Astrocyte of the spinal cord (primary cell): ENCODE results near the gene ITPKB.
"Not testable (repeated sequence)": the region's sequence is repeated elsewhere in the genome, so short reads cannot be mapped to it uniquely, and the experiment has no call there.

ENCODE experiments used
- DNase-seq: peaks from one replicate; pipeline ENCODE4 v3.0.0; 2011; ENCODE audit warnings: low read depth, low spot score
- H3K4me3 ChIP-seq: 2 replicates; pipeline ENCODE4 v1.5.1; 2011; ENCODE audit warnings: low read depth, mild to moderate bottlenecking, low read length, moderate library complexity
- in situ Hi-C: cut with HindIII; loops from 2 replicates; pipeline ENCODE4 v1.10.0; 2017; ENCODE audit warnings: low sequenced_read_pairs
- TF ChIP-seq, protein P1 (sequence below): IDR thresholded peaks from 2 replicates; pipeline ENCODE4 v1.5.1; 2012; ENCODE audit warnings: low read depth, mild to moderate bottlenecking, low read length, inconsistent platforms

The ITPKB gene

DNA sequence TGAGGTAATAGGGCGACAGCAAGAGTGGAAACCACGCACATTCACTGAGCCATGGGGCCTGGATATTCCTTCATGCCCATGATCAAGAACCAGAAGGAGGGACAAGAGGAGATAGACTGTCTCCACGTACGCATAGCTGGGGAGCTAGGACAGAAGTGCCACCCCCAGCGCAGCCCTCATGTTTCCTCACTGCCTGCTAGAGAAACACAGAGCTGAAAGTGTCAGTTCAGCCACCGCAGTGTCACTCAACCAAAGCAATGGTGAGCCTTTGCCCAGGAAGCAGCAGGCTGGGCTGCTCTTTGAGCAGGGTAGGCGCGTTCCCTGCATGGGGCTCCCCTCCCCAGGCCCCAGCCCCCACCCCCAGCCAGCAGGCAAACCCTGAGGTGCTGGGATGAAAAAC lies 122.0 kb downstream of the ITPKB start:
- DNase-seq: no peak
- no peak overlapping the region for H3K4me3 ChIP-seq
- in situ Hi-C loops: no loop called here
- TF ChIP-seq, protein P1, sequence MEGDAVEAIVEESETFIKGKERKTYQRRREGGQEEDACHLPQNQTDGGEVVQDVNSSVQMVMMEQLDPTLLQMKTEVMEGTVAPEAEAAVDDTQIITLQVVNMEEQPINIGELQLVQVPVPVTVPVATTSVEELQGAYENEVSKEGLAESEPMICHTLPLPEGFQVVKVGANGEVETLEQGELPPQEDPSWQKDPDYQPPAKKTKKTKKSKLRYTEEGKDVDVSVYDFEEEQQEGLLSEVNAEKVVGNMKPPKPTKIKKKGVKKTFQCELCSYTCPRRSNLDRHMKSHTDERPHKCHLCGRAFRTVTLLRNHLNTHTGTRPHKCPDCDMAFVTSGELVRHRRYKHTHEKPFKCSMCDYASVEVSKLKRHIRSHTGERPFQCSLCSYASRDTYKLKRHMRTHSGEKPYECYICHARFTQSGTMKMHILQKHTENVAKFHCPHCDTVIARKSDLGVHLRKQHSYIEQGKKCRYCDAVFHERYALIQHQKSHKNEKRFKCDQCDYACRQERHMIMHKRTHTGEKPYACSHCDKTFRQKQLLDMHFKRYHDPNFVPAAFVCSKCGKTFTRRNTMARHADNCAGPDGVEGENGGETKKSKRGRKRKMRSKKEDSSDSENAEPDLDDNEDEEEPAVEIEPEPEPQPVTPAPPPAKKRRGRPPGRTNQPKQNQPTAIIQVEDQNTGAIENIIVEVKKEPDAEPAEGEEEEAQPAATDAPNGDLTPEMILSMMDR: no peak

DNA sequence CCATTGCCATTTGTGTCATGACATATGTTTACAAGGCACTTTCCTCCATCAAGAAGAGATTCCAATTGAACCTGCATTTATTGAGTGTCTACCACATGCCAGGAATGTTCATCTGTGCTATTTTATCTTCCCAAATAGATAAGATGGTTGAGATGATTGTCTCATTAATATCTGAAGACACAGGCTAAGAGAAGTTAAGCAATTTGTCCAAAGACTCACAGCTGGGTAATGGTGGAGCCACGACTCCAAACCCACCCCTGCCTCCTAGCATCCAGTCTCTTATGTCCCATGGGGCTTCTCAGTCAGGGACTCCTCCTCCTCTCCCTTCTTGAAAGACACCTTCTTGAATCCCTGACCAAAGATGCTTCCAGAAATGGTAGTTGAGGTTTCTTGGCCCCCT lies 122.4 kb downstream of the ITPKB start:
- no peak overlapping the region for H3K4me3 ChIP-seq
- DNase-seq: no peak
- TF ChIP-seq, protein P1: no peak
- in situ Hi-C loops: no loop called here

DNA sequence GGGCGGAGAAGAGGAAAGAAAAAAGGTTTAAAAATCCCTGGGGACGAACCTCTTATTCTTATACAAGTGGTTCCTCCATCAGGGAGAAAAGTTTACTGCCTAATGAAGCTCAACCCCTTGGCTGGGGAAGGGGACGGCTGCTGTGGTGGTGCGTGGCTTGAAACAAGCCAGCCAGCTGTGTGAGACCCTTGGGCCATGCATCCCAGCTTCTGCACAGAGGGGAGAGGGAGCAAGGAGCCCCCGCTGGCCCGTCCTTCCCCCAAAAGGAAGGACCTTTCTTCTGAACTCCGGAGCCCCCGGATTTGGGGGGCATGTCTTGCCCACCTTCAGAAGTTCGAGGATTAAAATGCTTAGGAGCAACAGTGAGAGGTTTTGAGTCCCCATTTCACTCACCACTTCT lies 123.2 kb downstream of the ITPKB start:
- DNase-seq: no peak
- TF ChIP-seq, protein P1: no peak
- no peak overlapping the region for H3K4me3 ChIP-seq
- in situ Hi-C loops: no loop called here

DNA sequence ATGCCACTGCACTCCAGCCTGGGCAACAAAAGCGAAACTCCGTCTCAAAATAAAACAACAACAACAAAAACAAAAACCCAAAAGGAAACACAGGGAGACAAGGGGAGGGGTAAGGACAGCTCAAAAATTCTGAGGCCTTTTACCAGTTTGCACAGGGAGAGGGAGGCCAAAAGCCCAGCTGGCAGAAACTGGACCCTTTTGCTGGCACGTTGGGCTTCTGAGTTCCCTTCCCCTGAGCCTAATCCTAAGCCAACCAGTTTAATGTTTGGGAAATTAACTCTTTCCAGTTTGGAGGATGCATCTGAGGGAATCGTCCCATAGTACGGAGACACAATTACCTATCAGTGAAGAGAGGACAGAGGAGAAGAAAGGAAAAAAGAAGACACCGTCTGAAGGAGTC lies 127.1 kb downstream of the ITPKB start:
- in situ Hi-C loops, H3K4me3 ChIP-seq, DNase-seq: not testable (repeated sequence)

DNA sequence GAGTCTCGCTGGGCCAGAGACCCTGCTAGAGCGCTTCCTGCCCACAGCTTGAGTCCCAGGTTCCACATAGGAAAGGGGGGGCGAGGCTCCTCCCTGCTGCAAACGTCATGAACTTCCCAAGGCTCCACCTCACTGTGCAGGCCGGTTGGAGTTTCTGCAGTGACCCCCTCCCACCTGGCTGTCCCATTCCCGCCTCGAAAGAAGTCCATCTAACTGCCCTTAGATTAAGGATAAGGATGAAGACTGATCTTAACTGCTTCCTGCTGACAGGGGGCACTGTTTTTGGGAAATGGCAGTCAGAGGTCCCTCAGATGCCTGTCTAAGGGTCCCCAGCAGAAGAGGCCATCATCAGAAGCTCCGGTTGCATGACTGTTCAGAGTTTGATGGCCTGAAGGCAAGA lies 127.8 kb downstream of the ITPKB start:
- DNase-seq: no peak
- no peak overlapping the region for H3K4me3 ChIP-seq
- TF ChIP-seq, protein P1: no peak
- in situ Hi-C loops: no loop called here

DNA sequence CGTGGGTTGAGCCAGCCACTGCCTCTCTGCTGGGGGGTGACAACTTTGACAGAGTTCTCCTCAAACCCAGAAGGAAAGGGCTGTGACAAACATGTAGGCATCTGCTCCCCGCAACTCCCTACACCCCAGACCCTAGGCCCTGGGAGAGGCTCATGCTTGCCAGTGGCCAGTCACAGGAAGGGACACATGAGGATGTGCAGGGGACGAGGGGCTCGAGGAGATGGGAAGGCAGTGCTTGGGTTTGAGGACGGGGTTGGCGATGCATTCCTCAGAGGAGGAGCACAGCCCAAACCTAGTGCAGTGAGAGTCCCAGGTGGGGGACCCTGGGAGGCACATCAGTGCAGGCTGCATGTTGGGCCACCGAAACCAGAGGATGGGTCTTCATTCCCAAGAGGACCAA lies 128.4 kb downstream of the ITPKB start:
- no peak for DNase-seq
- TF ChIP-seq, protein P1: no peak
- no peak overlapping the region for H3K4me3 ChIP-seq
- in situ Hi-C loops: no loop called here

DNA sequence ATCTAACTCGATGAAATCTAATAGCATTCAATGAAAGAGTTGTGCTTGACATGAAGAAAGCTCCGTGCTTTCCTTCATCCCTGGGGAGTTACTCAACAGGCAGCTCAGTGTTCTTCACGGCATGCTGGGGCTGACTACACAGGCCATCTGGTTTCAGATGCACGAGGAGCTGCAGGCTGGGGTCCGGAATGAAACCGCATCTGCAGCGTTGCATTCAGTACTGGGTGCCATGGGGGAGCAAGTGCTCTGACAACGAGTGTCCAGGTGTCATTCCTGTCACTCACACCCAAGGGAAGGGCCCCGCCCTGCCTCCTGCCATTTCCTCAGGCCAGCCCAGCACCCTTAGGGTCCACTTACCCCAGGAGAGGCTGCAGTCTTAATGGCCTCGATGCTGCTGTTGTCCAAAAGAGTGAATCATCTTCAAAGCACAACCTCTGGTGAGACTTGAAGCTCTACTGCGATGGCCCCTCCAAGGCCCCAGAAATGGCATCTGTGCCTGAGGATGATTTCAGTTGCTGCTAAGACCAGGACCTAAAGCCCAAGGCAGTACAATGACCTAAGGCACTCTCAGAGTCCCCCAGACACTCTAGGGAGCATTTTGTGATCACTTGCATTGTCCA lies 129.1 kb downstream of the ITPKB start:
- TF ChIP-seq, protein P1: no peak
- no peak overlapping the region for H3K4me3 ChIP-seq
- no peak for DNase-seq
- in situ Hi-C loops: no loop called here
